ENCODE measurements around the gene ITPR2.

Gene ITPR2

DNA sequence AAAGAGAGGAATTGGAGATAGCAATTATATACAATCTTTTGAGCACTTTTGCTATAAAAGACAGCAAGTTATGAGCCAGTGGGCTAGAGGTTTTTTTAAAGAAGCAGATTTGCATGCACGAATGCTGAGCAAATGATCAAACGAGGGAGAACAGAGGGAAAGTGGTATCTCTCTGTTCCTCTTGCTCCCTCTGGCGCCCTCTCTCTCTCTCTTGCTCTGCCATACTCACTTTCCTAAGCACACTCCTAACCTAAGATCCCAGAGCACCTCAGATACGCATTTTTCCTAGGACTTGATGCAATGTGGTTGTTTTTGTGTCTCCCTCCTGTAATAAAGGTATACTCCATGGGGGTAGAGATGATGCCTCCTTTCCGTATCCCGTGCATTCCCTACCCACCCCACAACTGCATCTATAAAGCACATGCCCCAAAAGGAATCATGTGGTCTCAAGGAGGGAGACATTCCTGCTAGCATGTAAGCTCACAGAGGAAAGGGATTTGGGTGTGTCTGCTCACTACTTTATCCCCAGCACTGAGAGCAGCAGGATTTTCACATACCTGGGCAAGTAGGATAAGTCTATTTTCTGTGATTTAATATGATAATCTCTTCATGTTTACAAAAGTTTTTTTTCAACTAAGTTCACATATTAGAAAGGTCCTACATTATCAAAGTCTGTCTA is 367.4 kb downstream of the ITPR2 start:
- H3K27me3 ChIP-seq: no peaks in the 10 kb centered on the region
- no peak for TF ChIP-seq Cebpa-rat (IDR thresholded peaks at IDR 0.05)
- H3K9ac ChIP-seq: no peak overlapping the region
- peaks cover 0 to 37% (median 0%) of the 10 kb centered on the region in 11 experiments; a peak in 3 of 22 replicates for H3K36me3 ChIP-seq
- H3K27ac ChIP-seq: no peak overlapping the region
- H3K4me1 ChIP-seq: peaks cover 0 to 35% (median 9%) of the 10 kb centered on the region in 10 experiments; a peak in 13 of 20 replicates
- H3K9me3 ChIP-seq (replicated peaks in 1 of 11): no peaks in the 10 kb centered on the region
- H4K20me1 ChIP-seq: no peaks in the 10 kb centered on the region
- H3K4me2 ChIP-seq: no peak overlapping the region
- H3K4me3 ChIP-seq: no peak overlapping the region

GRCh38 chr12:26461776-26462175 is 371.2 kb downstream of the ITPR2 start:
- H3K4me2 ChIP-seq: peak overlapping the region in 2 of 11 experiments; percentile 6 to 9; a peak in 1 of 22 replicates
- H3K9ac ChIP-seq: no peak overlapping the region
- H3K9me3 ChIP-seq (replicated peaks in 1 of 11): no peaks in the 10 kb centered on the region
- no peaks in the 10 kb centered on the region; a peak in 1 of 22 replicates for H4K20me1 ChIP-seq
- no peak overlapping the region for H3K27ac ChIP-seq
- no peaks in the 10 kb centered on the region for H3K27me3 ChIP-seq
- peaks cover 0 to 32% (median 10%) of the 10 kb centered on the region in 10 experiments; a peak in 13 of 20 replicates for H3K4me1 ChIP-seq
- TF ChIP-seq Cebpa-rat (IDR thresholded peaks at IDR 0.05): no peak
- peaks cover 0 to 53% (median 0%) of the 10 kb centered on the region in 11 experiments; a peak in 6 of 22 replicates for H3K36me3 ChIP-seq
- no peak overlapping the region for H3K4me3 ChIP-seq

DNA sequence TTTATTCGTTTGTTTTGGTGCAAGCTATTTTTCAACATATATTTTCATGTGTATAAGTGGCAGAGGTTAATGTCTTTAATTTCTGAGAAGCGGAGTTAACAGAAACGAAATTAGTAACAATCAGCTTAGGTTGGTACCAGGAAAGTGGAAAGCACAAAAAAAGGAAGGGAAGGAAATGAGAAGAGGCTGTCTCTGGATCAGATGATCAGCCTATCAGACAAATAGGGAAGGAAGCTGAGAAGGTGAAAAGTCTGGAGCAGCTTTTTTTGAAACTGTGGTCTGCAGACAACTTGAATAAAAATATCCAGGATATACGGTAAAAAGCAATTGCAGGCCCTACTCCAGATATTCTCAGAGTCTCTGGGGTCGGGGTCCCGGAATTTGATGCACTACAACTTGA is 372.6 kb downstream of the ITPR2 start:
- H3K36me3 ChIP-seq: peaks cover 0 to 52% (median 0%) of the 10 kb centered on the region in 11 experiments; a peak in 6 of 22 replicates
- no peak overlapping the region for H3K27ac ChIP-seq
- no peaks in the 10 kb centered on the region for H3K27me3 ChIP-seq
- no peaks in the 10 kb centered on the region; a peak in 1 of 22 replicates for H4K20me1 ChIP-seq
- peak overlapping the region in 7 of 11 experiments; percentile 7 to 77 (median 68); a peak in 12 of 22 replicates for H3K4me2 ChIP-seq
- no peak overlapping the region for H3K9ac ChIP-seq
- peaks cover 0 to 32% (median 10%) of the 10 kb centered on the region in 10 experiments; a peak in 13 of 20 replicates for H3K4me1 ChIP-seq
- no peak overlapping the region for H3K4me3 ChIP-seq
- H3K9me3 ChIP-seq (replicated peaks in 1 of 11): no peaks in the 10 kb centered on the region
- no peak for TF ChIP-seq Cebpa-rat (IDR thresholded peaks at IDR 0.05)

GRCh38 chr12:26455936-26456574 is 376.9 kb downstream of the ITPR2 start:
- Histone ChIP-seq H3K36me3 (peaks cover 0 to 48% (median 0%) of the 10 kb centered on the region in 11 experiments; a peak in 6 of 22 replicates), H3K9me3 (replicated peaks in 1 of 11) (no peaks in the 10 kb centered on the region), H3K4me3 (no peak overlapping the region), H3K4me1 (peaks cover 0 to 27% (median 10%) of the 10 kb centered on the region in 10 experiments; a peak in 15 of 20 replicates), H3K27me3 (no peaks in the 10 kb centered on the region), H3K4me2 (no peak overlapping the region), H3K27ac (no peak overlapping the region), H3K9ac (no peak overlapping the region), H4K20me1 (no peaks in the 10 kb centered on the region; a peak in 1 of 22 replicates)
- no peak for TF ChIP-seq Cebpa-rat (IDR thresholded peaks at IDR 0.05)

GRCh38 chr12:26453246-26453645 is 379.7 kb downstream of the ITPR2 start:
- Histone ChIP-seq H3K9me3 (replicated peaks in 1 of 11) (no peaks in the 10 kb centered on the region), H3K4me1 (peaks cover 0 to 4% (median 0%) of the 10 kb centered on the region in 10 experiments; a peak in 6 of 20 replicates), H3K36me3 (peaks cover 0 to 55% (median 0%) of the 10 kb centered on the region in 11 experiments; a peak in 6 of 22 replicates), H3K4me2 (no peak overlapping the region), H3K4me3 (no peak overlapping the region), H3K27me3 (no peaks in the 10 kb centered on the region), H3K9ac (no peak overlapping the region), H3K27ac (no peak overlapping the region), H4K20me1 (no peaks in the 10 kb centered on the region)
- no peak for TF ChIP-seq Cebpa-rat (IDR thresholded peaks at IDR 0.05)

DNA sequence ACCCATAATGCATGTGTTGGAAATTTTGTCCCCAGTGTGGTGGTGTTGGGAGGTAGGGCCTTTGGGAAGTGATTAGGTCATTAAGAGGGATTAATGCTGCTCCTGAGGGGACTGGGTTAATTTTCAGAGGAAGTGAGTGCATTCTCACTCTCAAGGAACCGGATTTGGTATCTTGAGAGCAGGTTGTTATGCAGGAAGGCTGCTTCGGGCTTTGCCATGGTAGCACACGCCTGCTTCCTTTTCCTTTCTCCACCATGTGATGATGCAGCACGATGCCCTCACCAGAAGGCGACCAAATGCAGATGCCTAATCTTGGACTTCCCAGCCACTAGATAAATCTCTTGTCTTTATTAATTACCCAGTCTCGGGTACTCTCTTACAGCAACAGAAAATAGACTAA is 380.5 kb downstream of the ITPR2 start:
- Histone ChIP-seq H3K27me3 (no peaks in the 10 kb centered on the region), H3K9ac (no peak overlapping the region), H3K4me3 (no peak overlapping the region), H3K27ac (no peak overlapping the region), H3K36me3 (peaks cover 0 to 47% (median 0%) of the 10 kb centered on the region in 11 experiments; a peak in 5 of 22 replicates), H3K4me1 (peaks cover 0 to 4% (median 0%) of the 10 kb centered on the region in 10 experiments; a peak in 6 of 20 replicates), H3K9me3 (replicated peaks in 1 of 11) (no peaks in the 10 kb centered on the region), H3K4me2 (peak overlapping the region in 4 of 11 experiments; percentile 7 to 44 (median 20); a peak in 3 of 22 replicates), H4K20me1 (no peaks in the 10 kb centered on the region)
- TF ChIP-seq Cebpa-rat (IDR thresholded peaks at IDR 0.05): no peak

- peaks cover 0 to 40% (median 0%) of the 10 kb centered on the region in 11 experiments; a peak in 4 of 22 replicates for H3K36me3 ChIP-seq
- peaks cover 0 to 4% (median 0%) of the 10 kb centered on the region in 10 experiments; a peak in 6 of 20 replicates for H3K4me1 ChIP-seq
- no peak overlapping the region for H3K9ac ChIP-seq
- TF ChIP-seq Cebpa-rat (IDR thresholded peaks at IDR 0.05): no peak
- no peaks in the 10 kb centered on the region for H3K9me3 ChIP-seq (replicated peaks in 1 of 11)
- H3K27me3 ChIP-seq: no peaks in the 10 kb centered on the region
- H3K4me2 ChIP-seq: no peak overlapping the region
- no peak overlapping the region for H3K27ac ChIP-seq
- H3K4me3 ChIP-seq: no peak overlapping the region
- no peaks in the 10 kb centered on the region for H4K20me1 ChIP-seq
Measured at GRCh38 chr12:26451763-26452162, 381.2 kb downstream of the ITPR2 start.

GRCh38 chr12:26445909-26446308 is 387.1 kb downstream of the ITPR2 start:
- Histone ChIP-seq H3K36me3 (peaks cover 0 to 48% (median 0%) of the 10 kb centered on the region in 11 experiments; a peak in 5 of 22 replicates), H3K9me3 (replicated peaks in 1 of 11) (no peaks in the 10 kb centered on the region), H3K9ac (no peak overlapping the region), H3K4me3 (no peak overlapping the region), H3K4me1 (no peaks in the 10 kb centered on the region; a peak in 1 of 20 replicates), H3K27me3 (no peaks in the 10 kb centered on the region), H4K20me1 (no peaks in the 10 kb centered on the region), H3K4me2 (no peak overlapping the region), H3K27ac (no peak overlapping the region)
- no peak for TF ChIP-seq Cebpa-rat (IDR thresholded peaks at IDR 0.05)

DNA sequence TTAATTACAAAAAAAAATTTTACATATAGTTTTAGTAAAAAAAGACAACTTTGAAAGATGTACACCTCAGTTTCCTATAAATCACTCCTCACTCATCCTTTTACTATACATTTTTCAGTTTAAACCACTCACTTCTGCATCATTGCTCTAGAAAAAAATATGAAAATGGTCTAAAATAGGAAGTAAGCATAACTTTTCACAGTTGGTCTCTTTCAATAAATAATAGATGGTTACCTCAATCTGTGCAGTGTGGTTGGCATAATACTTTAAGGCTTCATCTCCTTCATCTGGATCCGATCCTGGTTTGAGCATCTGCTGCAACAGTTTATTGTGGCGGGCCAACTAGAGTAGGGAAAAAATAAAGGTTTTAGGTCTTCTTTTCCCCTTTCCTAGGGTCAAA is 389.7 kb downstream of the ITPR2 start:
- no peaks in the 10 kb centered on the region; a peak in 1 of 20 replicates for H3K4me1 ChIP-seq
- H3K9me3 ChIP-seq (replicated peaks in 1 of 11): no peaks in the 10 kb centered on the region
- TF ChIP-seq Cebpa-rat (IDR thresholded peaks at IDR 0.05): no peak
- no peak overlapping the region for H3K27ac ChIP-seq
- H3K36me3 ChIP-seq: peaks cover 0 to 49% (median 0%) of the 10 kb centered on the region in 11 experiments; a peak in 6 of 22 replicates
- no peak overlapping the region for H3K9ac ChIP-seq
- H3K4me2 ChIP-seq: no peak overlapping the region
- no peak overlapping the region for H3K4me3 ChIP-seq
- H3K27me3 ChIP-seq: no peaks in the 10 kb centered on the region
- H4K20me1 ChIP-seq: no peaks in the 10 kb centered on the region
